ENCODE results near the gene TOP1. TPM values are rescaled to one million over a fixed set of nuclear protein-coding genes. Genes with fewer than 3 reads are reported as not detected.

Gene TOP1
- total and polyA plus RNA-seq, 9 of the 15 experiments (the other 6 are each of a cell fraction or from before 2014, with no cell fraction given) = 26.4 to 127 (median 39.6) TPM

GRCh38 chr20:41139227-41140093 lies 110.8 kb downstream of the TOP1 start:
- Histone ChIP-seq H2AFZ (ENCODE audit: low read depth, low read length) (no peak overlapping the region), H3K4me1 (replicated peaks in 1 of 2; ENCODE audit: control insufficient read depth in 2 of 2, insufficient read depth in 2 of 2, low read length in 2 of 2) (peaks cover 35 to 50% of the 10 kb centered on the region in 2 experiments), H3K9ac (ENCODE audit: insufficient read depth in 1 of 2, low read depth in 2 of 2, low read length in 2 of 2) (peak overlapping the region in 1 of 2 experiments; percentile 94; a peak in 1 of 4 replicates), H3K27me3 (ENCODE audit: control insufficient read depth in 2 of 2, insufficient read depth in 2 of 2, low read length in 2 of 2) (no peaks in the 10 kb centered on the region), H3K4me3 (peak overlapping the region; percentile 74; the same call in 1 of the 2 replicates), H3K79me2 (ENCODE audit: control insufficient read depth, insufficient read depth, low read length) (peaks cover 69% of the 10 kb centered on the region), H3K4me2 (ENCODE audit: insufficient read depth, low read length) (peak overlapping the region; percentile 81; the same call in 1 of the 2 replicates), H4K20me1 (replicated peaks; ENCODE audit: control insufficient read depth, insufficient read depth, low read length) (peaks cover 22% of the 10 kb centered on the region), H3K9me3 (replicated peaks; ENCODE audit: control insufficient read depth, insufficient read depth, low read depth, low read length) (no peaks in the 10 kb centered on the region), H3K36me3 (ENCODE audit: control insufficient read depth, insufficient read depth, low read length) (peaks cover 16% of the 10 kb centered on the region; the same call in 2 of the 3 replicates), H3K27ac (ENCODE audit: extremely low read depth, low read depth, low read length) (no peak overlapping the region), H3K9me1 (ENCODE audit: control insufficient read depth, insufficient read depth, low read length) (no peaks in the 10 kb centered on the region)
- WGBS (ENCODE audit: insufficient coverage, low coverage, missing lambda C conversion rate) = 60% methylated on average over 5 of the region's 5 CpGs
- ATAC-seq = no peak
- no peak for TF ChIP-seq CUX1 (CRISPR knock-in tag; IDR thresholded peaks at IDR 0.05)
- peak; percentile 57 for TF ChIP-seq RBM25 (IDR thresholded peaks at IDR 0.05; ENCODE audit: low read depth, low read length, severe bottlenecking)
- in situ Hi-C loops (cut with MboI) (no loop called here), intact Hi-C loops (cut with micrococcal nuclease) (no loop called here)
- POLR2A ChIA-PET = interaction anchor here (1.6 kb wide), 1 partner anchor 10 kb away, joined by 12 read pairs; no protein-coding TSS in a partner anchor
- FAIRE-seq = no peak
- TSS peak; percentile 30 for BruUV-seq (replicated peaks)
- no peak for DNase-seq (ENCODE audit: extremely low read depth in 1 of 4, low spot score in 3 of 4)
- CTCF ChIA-PET (ENCODE audit: low intra/inter-chr PET ratio) = no interaction called here
